M059J (cell line): ENCODE results near the gene ZNF33B. TPM values are rescaled to one million over a fixed set of nuclear protein-coding genes. Genes with fewer than 3 reads are reported as not detected.

ENCODE experiments used
- total RNA-seq: library from RNA; depleted of rRNA; stranded (reverse); fragments of >200 nt; shearing (Covaris generic); gene quantifications from 2 replicates; pipeline ENCODE4 v1.2.3, GENCODE V29; 2014; rRNA removed

Gene ZNF33B
- total RNA-seq, 1 experiment from 2014 or later, result 5.8 TPM

Other genes starting within 250 kb of the ZNF33B start
- 13.0 and 20.6 TPM in 2 replicates for gene BMS1, start 144.2 kb upstream of the ZNF33B start, total RNA-seq